K562 (cell line): ENCODE results near the gene HNF4A. TPM values are rescaled to one million over a fixed set of nuclear protein-coding genes. Genes with fewer than 3 reads are reported as not detected.

ENCODE experiments used
- ATF4 ChIP-seq: fragments of 450-650 bp; formaldehyde crosslinking; IDR thresholded peaks from 2 replicates; pipeline ENCODE4 v1.4.0; 2022; ENCODE audit warnings: mild to moderate bottlenecking, moderate library complexity
- BACH1 ChIP-seq: fragments of 200-800 bp; sonication (Bioruptor generic); IDR thresholded peaks from 2 replicates; pipeline ENCODE4 v1.6.1; 2016; ENCODE audit warnings: missing genetic modification characterization, missing compliant biosample characterization
- CHD2 ChIP-seq: IDR thresholded peaks from 2 replicates; pipeline ENCODE4 v1.6.1; 2011; ENCODE audit warnings: low read depth, low read length
- COPS2 ChIP-seq: fragments of 450-650 bp; conservative IDR thresholded peaks from 2 replicates; pipeline ENCODE4 v1.6.1; 2016; ENCODE audit warnings: mild to moderate bottlenecking, moderate library complexity
- CXXC5 ChIP-seq: fragments of 250-450 bp; sonication (Bioruptor Pico); IDR thresholded peaks from 2 replicates; pipeline ENCODE4 v1.8.0; 2022; ENCODE audit warnings: inconsistent platforms, mild to moderate bottlenecking, moderate library complexity
- HNRNPK ChIP-seq: fragments of 200-400 bp; formaldehyde crosslinking; IDR thresholded peaks from one replicate; pipeline ENCODE4 v1.6.1; 2018; ENCODE audit warnings: mild to moderate bottlenecking, low read depth, low read length; ENCODE audit not compliant: poor library complexity, severe bottlenecking
- NCOA2 ChIP-seq, 2 experiments: fragments of 450-650 bp; IDR thresholded peaks; 2 replicates each; pipeline ENCODE4 v1.6.1; 2018; ENCODE audit warnings: mild to moderate bottlenecking in 2 of 2, moderate library complexity in 1 of 2; ENCODE audit not compliant: partially characterized antibody in 2 of 2
- NR2C1 ChIP-seq, 2 experiments: fragments of 450-650 bp; IDR thresholded peaks; 2 replicates each; pipeline ENCODE4 v1.6.1; 2017; ENCODE audit warnings: mild to moderate bottlenecking in 2 of 2, antibody characterized with exemption in 1 of 2, inconsistent platforms in 1 of 2, missing compliant biosample characterization in 1 of 2, missing genetic modification characterization in 1 of 2
- NR2F6 ChIP-seq: fragments of 450-650 bp; formaldehyde crosslinking; IDR thresholded peaks from 2 replicates; pipeline ENCODE4 v1.4.0; 2020; ENCODE audit warnings: mild to moderate bottlenecking
- POLR3A ChIP-seq: IDR thresholded peaks from 2 replicates; pipeline ENCODE4 v1.6.1; 2011; ENCODE audit warnings: borderline replicate concordance, mild to moderate bottlenecking, moderate library complexity; ENCODE audit not compliant: insufficient read length, insufficient read depth; ENCODE audit errors: extremely low read depth
- RBFOX2 ChIP-seq: fragments of 200-400 bp; formaldehyde crosslinking; IDR thresholded peaks from 2 replicates; pipeline ENCODE4 v1.6.1; 2017; ENCODE audit warnings: low read depth, mild to moderate bottlenecking, low read length, moderate library complexity
- RREB1 ChIP-seq: fragments of 250-450 bp; sonication (Bioruptor Pico); IDR thresholded peaks from 2 replicates; pipeline ENCODE4 v1.4.0; 2020
- SMAD3 ChIP-seq: fragments of 450-650 bp; formaldehyde crosslinking; conservative IDR thresholded peaks from 2 replicates; pipeline ENCODE4 v1.4.0; 2020; ENCODE audit warnings: mild to moderate bottlenecking
- TAF15 ChIP-seq: fragments of 200-400 bp; formaldehyde crosslinking; IDR thresholded peaks from 2 replicates; pipeline ENCODE4 v1.6.1; 2017; ENCODE audit warnings: mild to moderate bottlenecking, low read depth, low read length, moderate library complexity
- ZBTB9 ChIP-seq: fragments of 450-650 bp; formaldehyde crosslinking; IDR thresholded peaks from 2 replicates; pipeline ENCODE4 v1.4.0; 2020; ENCODE audit warnings: mild to moderate bottlenecking, moderate library complexity
- ZFP36 ChIP-seq: fragments of 150-350 bp; IDR thresholded peaks from 2 replicates; pipeline ENCODE4 v1.6.1; 2018; ENCODE audit warnings: low read length, low read depth; ENCODE audit not compliant: partially characterized antibody
- ZNF134 ChIP-seq: fragments of 250-450 bp; sonication (Bioruptor Pico); conservative IDR thresholded peaks from 2 replicates; pipeline ENCODE4 v1.4.0; 2020
- ZNF384 ChIP-seq: IDR thresholded peaks from 2 replicates; pipeline ENCODE4 v1.6.1; 2012; ENCODE audit warnings: low read depth, low read length, improper control_type of control experiment
- polyA plus RNA-seq, 8 experiments: library from polyadenylated mRNA; depleted of rRNA in 4 of 8; stranded (reverse) in 5 of 8; unstranded in 3 of 8; fragments of >200 nt; fragmentation: Nextera tagmentation in 2 of 8; fragmentation: Illumina TruSeq in 1 of 8; extraction: Ambion mirVana in 2 of 8; extraction: Trizol in 1 of 8; gene quantifications; 2 replicates each; pipeline versions ENCODE4 v1.2.1 to v1.2.3, GENCODE V29; 2011 to 2014; ENCODE audit warnings: inconsistent platforms in 1 of 8, missing spikeins in 1 of 8
- total RNA-seq, 7 experiments: library from RNA; depleted of rRNA in 6 of 7; stranded (reverse); fragments of >200 nt in 6 of 7; fragmentation: Illumina TruSeq in 2 of 7; extraction: Trizol in 2 of 7; gene quantifications; 2 replicates each; pipeline versions ENCODE4 v1.2.1 to v1.2.3, GENCODE V29; 2011 to 2021; ENCODE audit warnings: low replicate concordance in 1 of 7

The HNF4A gene
- total and polyA plus RNA-seq, 9 of the 15 experiments (the other 6 are each of a cell fraction or from before 2014, with no cell fraction given) = 0.03 to 0.27 (median 0.08) TPM; not detected in 5

- peak; percentile 53; the same call in 1 of the 2 replicates for TF ChIP-seq ATF4
- TF ChIP-seq SMAD3 (CRISPR knock-in tag) = no peak
- no peak for TF ChIP-seq POLR3A
- TF ChIP-seq COPS2 = no peak
- no peak for TF ChIP-seq TAF15
- TF ChIP-seq ZBTB9 (CRISPR knock-in tag) = no peak
- TF ChIP-seq HNRNPK = no peak
- TF ChIP-seq NR2C1 (IDR thresholded peaks at IDR 0.05) = no peak
- peak; percentile 24; the same call in 1 of the 2 replicates for TF ChIP-seq NR2C1 (tag; IDR thresholded peaks at IDR 0.05)
- no peak for TF ChIP-seq RREB1
- TF ChIP-seq RBFOX2 = peak; percentile 47
- TF ChIP-seq ZFP36 = no peak
- peak; percentile 22; the same call in 1 of the 2 replicates for TF ChIP-seq BACH1
- TF ChIP-seq NCOA2 (IDR thresholded peaks at IDR 0.05; ENCODE audit: partially characterized antibody in 2 of 2) = no peak
- no peak for TF ChIP-seq ZNF134 (CRISPR knock-in tag)
- peak; percentile 35; the same call in 1 of the 2 replicates for TF ChIP-seq ZNF384
- TF ChIP-seq CXXC5 (CRISPR knock-in tag) = peak; percentile 38; the same call in 1 of the 2 replicates
- no peak for TF ChIP-seq CHD2
- no peak for TF ChIP-seq NR2F6 (CRISPR knock-in tag)
Measured at GRCh38 chr20:44418069-44418905, 62.8 kb downstream of the HNF4A start (continued).
